ENCODE measurements around the gene ZNF710. TPM values are rescaled to one million over a fixed set of nuclear protein-coding genes. Genes with fewer than 3 reads are reported as not detected.
A peak's percentile ranks its signal among the peaks of the same experiment; 100 is the strongest.

The ZNF710 gene
- total RNA-seq, 2 donors from 2014 or later: 18.1 to 34.5 TPM

DNA sequence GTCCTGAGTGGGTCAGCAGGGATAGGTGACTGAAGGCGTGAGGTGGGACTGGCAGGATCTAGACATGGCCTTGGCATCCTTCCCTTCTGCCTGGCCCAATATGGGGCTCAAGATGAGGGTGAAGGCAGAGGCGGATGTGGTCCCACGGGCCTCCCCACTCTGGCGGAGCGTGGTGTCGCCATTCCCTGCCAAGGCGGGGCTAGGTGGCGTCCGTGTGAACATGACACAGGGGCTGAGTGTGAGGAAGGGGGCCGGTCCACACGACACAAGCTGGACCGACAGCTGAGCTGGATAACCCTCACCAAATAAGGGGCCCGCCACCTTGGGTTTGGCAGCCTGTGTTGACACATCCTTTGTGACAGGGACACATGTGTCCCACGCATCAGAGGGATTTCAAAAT lies 43.1 kb downstream of the ZNF710 start:
- Histone ChIP-seq H3K4me1 (peaks cover 60% of the 10 kb centered on the region), H3K9me3 (no peaks in the 10 kb centered on the region), H3K36me3 (replicated peaks in 1 of 2; ENCODE audit: insufficient read depth in 1 of 2, low read depth in 2 of 2) (no peaks in the 10 kb centered on the region), H3K27me3 (no peaks in the 10 kb centered on the region), H3K27ac (no peak overlapping the region), H3K4me3 (no peak overlapping the region)
- no peak for DNase-seq
- intact Hi-C loops (cut with DNase I): no loop called here
- TF ChIP-seq, protein P1, sequence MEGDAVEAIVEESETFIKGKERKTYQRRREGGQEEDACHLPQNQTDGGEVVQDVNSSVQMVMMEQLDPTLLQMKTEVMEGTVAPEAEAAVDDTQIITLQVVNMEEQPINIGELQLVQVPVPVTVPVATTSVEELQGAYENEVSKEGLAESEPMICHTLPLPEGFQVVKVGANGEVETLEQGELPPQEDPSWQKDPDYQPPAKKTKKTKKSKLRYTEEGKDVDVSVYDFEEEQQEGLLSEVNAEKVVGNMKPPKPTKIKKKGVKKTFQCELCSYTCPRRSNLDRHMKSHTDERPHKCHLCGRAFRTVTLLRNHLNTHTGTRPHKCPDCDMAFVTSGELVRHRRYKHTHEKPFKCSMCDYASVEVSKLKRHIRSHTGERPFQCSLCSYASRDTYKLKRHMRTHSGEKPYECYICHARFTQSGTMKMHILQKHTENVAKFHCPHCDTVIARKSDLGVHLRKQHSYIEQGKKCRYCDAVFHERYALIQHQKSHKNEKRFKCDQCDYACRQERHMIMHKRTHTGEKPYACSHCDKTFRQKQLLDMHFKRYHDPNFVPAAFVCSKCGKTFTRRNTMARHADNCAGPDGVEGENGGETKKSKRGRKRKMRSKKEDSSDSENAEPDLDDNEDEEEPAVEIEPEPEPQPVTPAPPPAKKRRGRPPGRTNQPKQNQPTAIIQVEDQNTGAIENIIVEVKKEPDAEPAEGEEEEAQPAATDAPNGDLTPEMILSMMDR (IDR thresholded peaks at IDR 0.05): no peak
- no peak for TF ChIP-seq POLR2A (IDR thresholded peaks at IDR 0.05)
- 88 to 96% methylated on average over 11 to 14 of the region's 14 CpGs for WGBS, 2 donors
- ATAC-seq: no peak

DNA sequence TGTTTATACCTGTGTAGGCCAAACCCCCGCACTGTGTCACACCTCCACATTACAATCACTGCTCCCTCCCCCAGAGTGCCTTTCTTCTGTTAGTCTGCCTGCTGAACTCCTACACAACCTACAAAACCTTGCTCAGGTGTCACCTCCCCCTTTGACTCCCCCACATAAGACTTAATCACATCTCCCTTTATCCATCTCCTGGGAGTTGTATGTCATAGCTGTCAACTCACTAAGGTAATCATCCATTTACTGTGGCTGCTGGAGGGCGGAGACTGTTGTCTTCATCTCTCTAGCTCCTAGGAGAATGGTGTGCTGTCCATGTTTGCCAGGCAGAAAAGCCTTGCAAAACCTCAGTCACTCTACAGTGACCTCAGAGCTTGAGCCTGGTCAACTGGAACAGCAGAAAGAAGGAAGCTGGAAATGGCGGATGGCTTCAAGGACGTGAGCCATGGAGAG lies 43.8 kb downstream of the ZNF710 start:
- WGBS, 2 donors: 90 to 93% methylated on average over 4 of the region's 4 CpGs
- intact Hi-C loops (cut with DNase I): no loop called here
- no peak for DNase-seq
- Histone ChIP-seq H3K27me3 (no peaks in the 10 kb centered on the region), H3K36me3 (replicated peaks in 1 of 2; ENCODE audit: insufficient read depth in 1 of 2, low read depth in 2 of 2) (no peaks in the 10 kb centered on the region), H3K4me3 (no peak overlapping the region), H3K9me3 (no peaks in the 10 kb centered on the region), H3K4me1 (peaks cover 58% of the 10 kb centered on the region), H3K27ac (peak overlapping the region in 1 of 4 donors; percentile 86)
- TF ChIP-seq, protein P1 (IDR thresholded peaks at IDR 0.05): no peak
- TF ChIP-seq POLR2A (IDR thresholded peaks at IDR 0.05): no peak
- no peak for ATAC-seq

DNA sequence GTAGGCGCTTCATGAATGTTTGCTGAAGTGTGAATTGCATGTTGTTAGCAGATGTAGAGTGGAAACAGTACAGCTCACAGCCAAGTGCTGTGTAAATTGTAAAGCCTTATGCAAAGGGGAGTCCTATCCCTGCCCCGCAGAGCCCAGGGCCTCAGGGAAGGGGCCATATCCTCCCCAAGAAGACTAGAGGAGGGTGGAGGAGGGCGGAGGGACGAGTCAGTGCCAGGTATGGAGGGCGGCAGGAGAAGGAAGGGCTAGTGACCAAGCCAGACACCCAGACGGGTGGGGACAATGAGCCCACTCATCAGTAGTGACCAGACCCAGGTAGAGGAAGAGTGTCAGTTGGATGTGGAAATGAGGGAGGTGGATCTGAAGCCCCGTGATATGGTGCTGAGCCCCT lies 45.2 kb downstream of the ZNF710 start:
- Histone ChIP-seq H3K27ac (peak overlapping the region; percentile 57 to 86 (median 74)), H3K4me1 (peaks cover 51% of the 10 kb centered on the region), H3K4me3 (no peak overlapping the region), H3K36me3 (replicated peaks in 1 of 2; ENCODE audit: insufficient read depth in 1 of 2, low read depth in 2 of 2) (no peaks in the 10 kb centered on the region), H3K9me3 (no peaks in the 10 kb centered on the region), H3K27me3 (no peaks in the 10 kb centered on the region)
- TF ChIP-seq, protein P1 (IDR thresholded peaks at IDR 0.05): no peak
- no peak for TF ChIP-seq POLR2A (IDR thresholded peaks at IDR 0.05)
- intact Hi-C loops (cut with DNase I): no loop called here
- ATAC-seq (no peak), DNase-seq (no peak)
- 76 to 85% methylated on average over 6 to 7 of the region's 7 CpGs for WGBS, 2 donors

DNA sequence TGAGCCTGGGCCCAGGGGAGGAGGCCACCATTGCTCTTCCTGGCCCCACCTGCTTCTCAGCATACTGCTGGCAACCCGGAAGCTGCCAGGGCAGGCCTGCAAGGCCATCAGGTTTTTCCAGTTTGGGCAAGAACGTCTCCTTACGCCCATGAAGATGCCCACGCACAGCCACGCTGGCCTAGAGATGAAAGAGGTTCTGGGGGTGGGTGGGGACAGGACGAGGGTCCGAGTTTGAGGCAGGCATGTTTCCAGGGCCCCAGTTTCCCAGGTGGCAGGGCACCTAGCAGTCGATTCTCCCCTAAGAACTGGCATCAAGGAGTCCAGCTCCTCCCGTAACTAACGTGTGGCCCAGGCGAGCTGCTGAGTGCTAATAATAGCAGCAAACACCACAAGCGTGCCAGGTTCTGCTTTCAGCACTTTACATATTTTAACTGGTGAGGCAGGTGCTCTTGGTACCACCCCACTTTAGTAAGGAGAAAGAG lies 45.8 kb downstream of the ZNF710 start:
- WGBS, 2 donors: 10 to 17% methylated on average over 7 to 12 of the region's 12 CpGs
- DNase-seq (peak; percentile 75 to 88 (median 86)), ATAC-seq (peak; percentile 85)
- no peak for TF ChIP-seq POLR2A (IDR thresholded peaks at IDR 0.05)
- TF ChIP-seq, protein P1 (IDR thresholded peaks at IDR 0.05): no peak
- Histone ChIP-seq H3K36me3 (replicated peaks in 1 of 2; ENCODE audit: insufficient read depth in 1 of 2, low read depth in 2 of 2) (no peaks in the 10 kb centered on the region), H3K4me1 (peaks cover 51% of the 10 kb centered on the region), H3K27me3 (no peaks in the 10 kb centered on the region), H3K9me3 (no peaks in the 10 kb centered on the region), H3K27ac (peak overlapping the region; percentile 57 to 86 (median 74)), H3K4me3 (no peak overlapping the region)
- intact Hi-C loops (cut with DNase I): no loop called here

DNA sequence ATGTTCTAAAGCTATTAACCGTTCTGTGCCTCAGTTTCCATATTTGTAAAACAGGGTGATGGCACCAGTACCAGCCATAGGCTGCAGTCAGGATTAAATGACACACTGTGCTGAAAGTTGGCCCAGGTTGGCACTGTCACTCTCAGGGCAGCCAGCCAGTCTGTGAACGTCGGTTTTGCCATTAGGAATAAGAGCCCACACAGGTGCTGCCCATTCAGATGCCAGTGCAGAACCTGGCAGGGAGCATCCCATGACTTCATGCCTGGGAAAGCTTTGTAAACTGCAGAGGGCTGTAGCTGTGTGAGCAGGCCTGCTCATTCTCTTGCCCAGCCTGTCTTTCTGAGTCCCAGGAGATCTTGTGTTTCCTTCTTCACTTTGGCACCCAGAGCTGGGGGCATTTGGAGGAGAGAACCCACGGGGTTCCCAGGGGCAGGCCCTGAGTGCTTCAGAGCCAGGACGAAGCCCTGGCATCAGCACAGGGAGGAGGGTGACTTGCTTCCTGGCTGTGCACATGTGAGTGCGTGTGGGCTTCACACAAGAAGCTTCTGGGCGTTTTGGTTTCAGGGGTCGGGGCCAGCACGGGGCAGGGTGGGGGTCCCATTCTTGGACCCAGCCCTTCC lies 46.9 kb downstream of the ZNF710 start:
- H3K4me3 ChIP-seq: no peak overlapping the region
- TF ChIP-seq, protein P1 (IDR thresholded peaks at IDR 0.05): no peak
- TF ChIP-seq POLR2A (IDR thresholded peaks at IDR 0.05): peak in 2 of 3 donors; percentile 36 to 41
- DNase-seq (peak; percentile 79 to 86 (median 82)), ATAC-seq (peak; percentile 80)
- peaks cover 51% of the 10 kb centered on the region for H3K4me1 ChIP-seq
- H3K27ac ChIP-seq: peak overlapping the region; percentile 6 to 86 (median 75)
- H3K9me3 ChIP-seq: no peaks in the 10 kb centered on the region
- no peaks in the 10 kb centered on the region for H3K27me3 ChIP-seq
- 19 to 39% methylated on average over 3 to 9 of the region's 9 CpGs for WGBS, 2 donors
- no peaks in the 10 kb centered on the region for H3K36me3 ChIP-seq (replicated peaks in 1 of 2; ENCODE audit: insufficient read depth in 1 of 2, low read depth in 2 of 2)
- intact Hi-C loops (cut with DNase I): no loop called here
